Ovary (tissue), 9 donors: ENCODE measurements around the gene UBAP1. TPM values are rescaled to one million over a fixed set of nuclear protein-coding genes. Genes with fewer than 3 reads are reported as not detected.

Experiments
- DNase-seq, 5 donors: peaks; one replicate each; pipeline ENCODE4 v3.0.0-alpha.2; 2019 to 2020
- H3K27ac ChIP-seq, 2 donors: fragments of 200-600 bp; one replicate each; pipeline versions ENCODE4 v1.5.1 to v1.8.0; 2019 to 2022
- H3K27me3 ChIP-seq: fragments of 200-600 bp; one replicate; pipeline ENCODE4 v1.8.0; 2022
- H3K36me3 ChIP-seq: fragments of 200-600 bp; sonication (generic); one replicate; pipeline ENCODE4 v1.5.1; 2019
- H3K4me1 ChIP-seq: one replicate; pipeline ENCODE4 v1.8.1; 2013; ENCODE audit warnings: mild to moderate bottlenecking, moderate library complexity; ENCODE audit not compliant: insufficient read depth
- H3K4me3 ChIP-seq: fragments of 200-600 bp; sonication (generic); one replicate; pipeline ENCODE4 v1.5.1; 2017
- H3K9me3 ChIP-seq, 2 donors: fragments of 200-600 bp in 1 of 2; sonication (generic) in 1 of 2; one replicate each; pipeline versions ENCODE4 v1.5.1 to v1.8.1; 2013 to 2019; ENCODE audit warnings: mild to moderate bottlenecking in 1 of 2, moderate library complexity in 1 of 2
- EP300 ChIP-seq: sonication (generic); formaldehyde crosslinking; IDR thresholded peaks from one replicate; pipeline ENCODE4 v1.6.1; 2017; ENCODE audit warnings: antibody characterized with exemption
- POLR2A ChIP-seq: fragments of 450-650 bp; IDR thresholded peaks from one replicate; pipeline ENCODE4 v1.6.1; 2017; ENCODE audit warnings: antibody characterized with exemption, mild to moderate bottlenecking, moderate library complexity
- WGBS, 3 donors: extraction: QIAGEN DNeasy Blood & Tissue Kit in 1 of 3; methylation state at CpG; one replicate each; pipeline versions ENCODE4 v1.1.5 to v1.1.7; 2013 to 2017; 5-methylcytosine and 5-hydroxymethylcytosine counted together
- intact Hi-C, 4 donors: fragments of 100-400 bp; cut with DNase I; formaldehyde crosslinking; loops; one replicate each; pipeline versions ENCODE4 v1.11.0 to v1.15.1; 2022 to 2023
- polyA plus RNA-seq, 2 donors: library from polyadenylated mRNA; stranded (reverse); fragments of 200-250 nt in 1 of 2; fragments of 350-450 nt in 1 of 2; fragmentation: Illumina TruSeq in 1 of 2; extraction: RNeasy Lipid Tissue Mini Kit (QIAGEN cat#74804) in 1 of 2; gene quantifications; one replicate each; pipeline ENCODE4 v1.2.3, GENCODE V29; 2013 to 2014
- total RNA-seq, 7 donors: library from RNA; depleted of rRNA in 2 of 7; stranded (reverse); fragments of >200 nt in 2 of 7; fragmentation: NEBNext Ultra II Directional in 3 of 7; extraction: Animal tissue kit (Norgen Biotek cat#: 25700) in 3 of 7; gene quantifications; one replicate each; pipeline versions ENCODE4 v1.1.0 to v1.2.4, GENCODE V29; 2016 to 2023
- TF ChIP-seq, protein P1 (sequence below), 3 donors: fragments of 450-650 bp in 2 of 3; fragments of 200-600 bp in 1 of 3; IDR thresholded peaks; one replicate each; pipeline versions ENCODE4 v1.5.1 to v1.8.0; 2016 to 2022; ENCODE audit warnings: antibody characterized with exemption in 3 of 3, mild to moderate bottlenecking in 1 of 3
- donor health status: DM: no; HTN: no; CAD: no; lungs with moderate emphysema.
- donor health status: DM: no; HTN: no; CAD: no.
- donor health status: Bipolar disorder and iron deficiency.
- donor health status: DM: yes; HTN: yes; CAD: no.
- donor health status: DM: no; HTN: no; CAD: no.
- donor health status: DM: yes; HTN: yes; CAD: no.

UBAP1 gene
- total and polyA plus RNA-seq, 9 donors: 25.8 to 93.9 (median 44.8) TPM

DNA sequence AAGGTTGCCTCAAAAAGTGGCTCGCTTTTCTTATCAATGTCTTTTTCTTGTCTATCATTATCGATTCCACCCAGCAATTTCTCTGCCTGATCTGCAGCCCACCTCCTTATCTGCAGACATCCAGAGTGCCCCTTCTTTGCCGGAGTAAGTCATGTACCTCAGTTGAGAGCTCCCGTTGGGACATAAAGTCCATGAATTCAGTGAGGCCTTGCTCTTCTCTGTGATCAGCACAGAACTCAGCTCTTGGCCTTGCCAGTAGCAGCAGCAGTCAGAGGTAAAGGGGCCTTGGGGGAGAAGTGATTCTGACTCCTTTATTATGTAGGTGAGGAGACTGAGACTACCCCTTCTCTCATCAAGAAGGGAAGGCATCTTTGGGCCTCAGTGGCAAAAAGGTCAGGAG lies 27.4 kb upstream of the UBAP1 start:
- no peaks in the 10 kb centered on the region for H3K9me3 ChIP-seq
- H3K4me3 ChIP-seq: no peak overlapping the region
- no peaks in the 10 kb centered on the region for H3K4me1 ChIP-seq
- DNase-seq: no peak
- 84 to 87% (median 86%) methylated on average over 4 of the region's 4 CpGs for whole genome bisulfite sequencing, 3 donors
- H3K27me3 ChIP-seq: no peaks in the 10 kb centered on the region
- H3K36me3 ChIP-seq: no peaks in the 10 kb centered on the region
- intact Hi-C loops: no loop called here
- no peak for TF ChIP-seq EP300
- no peak for TF ChIP-seq POLR2A
- TF ChIP-seq, protein P1, sequence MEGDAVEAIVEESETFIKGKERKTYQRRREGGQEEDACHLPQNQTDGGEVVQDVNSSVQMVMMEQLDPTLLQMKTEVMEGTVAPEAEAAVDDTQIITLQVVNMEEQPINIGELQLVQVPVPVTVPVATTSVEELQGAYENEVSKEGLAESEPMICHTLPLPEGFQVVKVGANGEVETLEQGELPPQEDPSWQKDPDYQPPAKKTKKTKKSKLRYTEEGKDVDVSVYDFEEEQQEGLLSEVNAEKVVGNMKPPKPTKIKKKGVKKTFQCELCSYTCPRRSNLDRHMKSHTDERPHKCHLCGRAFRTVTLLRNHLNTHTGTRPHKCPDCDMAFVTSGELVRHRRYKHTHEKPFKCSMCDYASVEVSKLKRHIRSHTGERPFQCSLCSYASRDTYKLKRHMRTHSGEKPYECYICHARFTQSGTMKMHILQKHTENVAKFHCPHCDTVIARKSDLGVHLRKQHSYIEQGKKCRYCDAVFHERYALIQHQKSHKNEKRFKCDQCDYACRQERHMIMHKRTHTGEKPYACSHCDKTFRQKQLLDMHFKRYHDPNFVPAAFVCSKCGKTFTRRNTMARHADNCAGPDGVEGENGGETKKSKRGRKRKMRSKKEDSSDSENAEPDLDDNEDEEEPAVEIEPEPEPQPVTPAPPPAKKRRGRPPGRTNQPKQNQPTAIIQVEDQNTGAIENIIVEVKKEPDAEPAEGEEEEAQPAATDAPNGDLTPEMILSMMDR (IDR thresholded peaks at IDR 0.05): no peak
- H3K27ac ChIP-seq: no peak overlapping the region

DNA sequence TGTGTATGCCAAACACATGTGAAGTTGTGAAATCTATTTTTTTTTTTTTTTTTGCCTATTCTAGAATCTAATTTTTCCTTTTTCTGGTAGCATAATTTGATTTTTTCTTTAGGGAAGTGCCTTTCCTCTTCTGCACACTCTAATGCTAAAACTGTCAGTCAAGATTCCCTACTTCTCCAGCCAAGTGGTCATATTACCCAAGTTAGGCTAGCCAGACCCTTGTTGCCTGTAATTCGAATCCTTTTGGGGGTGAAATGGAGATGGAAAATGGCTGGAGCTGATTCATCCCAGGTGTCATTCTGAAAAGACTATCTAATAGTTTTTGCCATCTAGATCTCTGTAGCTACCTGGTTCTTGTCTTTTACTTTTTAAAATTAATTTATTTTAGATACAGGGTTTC lies 24.8 kb upstream of the UBAP1 start:
- 71 to 74% (median 72%) methylated on average over 1 of the region's 1 CpG for WGBS, 3 donors
- Histone ChIP-seq H3K27ac (no peak overlapping the region), H3K27me3 (no peaks in the 10 kb centered on the region), H3K4me1 (no peaks in the 10 kb centered on the region), H3K4me3 (no peak overlapping the region), H3K36me3 (no peaks in the 10 kb centered on the region), H3K9me3 (no peaks in the 10 kb centered on the region)
- TF ChIP-seq, protein P1 (IDR thresholded peaks at IDR 0.05): no peak
- no peak for TF ChIP-seq POLR2A
- no peak for TF ChIP-seq EP300
- intact Hi-C loops: no loop called here
- no peak for DNase-seq

DNA sequence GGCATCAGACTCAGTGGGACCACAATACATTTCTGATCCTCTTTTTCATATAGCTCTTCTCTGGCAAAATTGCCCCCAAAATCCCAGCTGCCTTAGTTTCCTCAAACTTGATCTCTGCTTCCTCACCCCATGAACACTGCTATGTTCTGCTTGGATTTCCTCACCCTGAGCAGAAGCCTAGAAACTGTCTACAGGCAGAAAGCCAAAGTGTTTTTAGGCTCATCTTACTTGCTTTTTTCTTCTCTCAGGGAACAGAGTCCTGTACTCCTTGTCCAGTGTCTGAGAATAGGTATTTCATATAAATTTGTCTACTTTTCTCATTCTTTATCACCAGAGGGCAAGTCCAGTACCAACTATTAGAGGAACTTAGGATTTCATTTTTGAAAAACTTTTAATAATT lies 21.5 kb upstream of the UBAP1 start:
- Histone ChIP-seq H3K4me3 (no peak overlapping the region), H3K4me1 (no peaks in the 10 kb centered on the region), H3K27ac (no peak overlapping the region), H3K27me3 (no peaks in the 10 kb centered on the region), H3K36me3 (no peaks in the 10 kb centered on the region), H3K9me3 (no peaks in the 10 kb centered on the region)
- intact Hi-C loops: no loop called here
- DNase-seq: no peak
- TF ChIP-seq EP300 (no peak), POLR2A (no peak)
- TF ChIP-seq, protein P1 (IDR thresholded peaks at IDR 0.05): no peak

- intact Hi-C loops: no loop called here
- whole genome bisulfite sequencing, 3 donors: 94 to 97% (median 96%) methylated on average over 2 of the region's 2 CpGs
These were observed 20.9 kb upstream of the UBAP1 start for GRCh38 chr9:34157898-34158297.

More at GRCh38 chr9:34157898-34158297, 20.9 kb upstream of the UBAP1 start:
- Histone ChIP-seq H3K4me3 (no peak overlapping the region), H3K27me3 (no peaks in the 10 kb centered on the region), H3K27ac (no peak overlapping the region), H3K4me1 (no peaks in the 10 kb centered on the region), H3K9me3 (no peaks in the 10 kb centered on the region), H3K36me3 (no peaks in the 10 kb centered on the region)
- DNase-seq: no peak
- TF ChIP-seq POLR2A (no peak), EP300 (no peak)
- TF ChIP-seq, protein P1 (IDR thresholded peaks at IDR 0.05): no peak
